H9 (cell line): Measurements from ENCODE around the gene CBR3. TPM values are rescaled to one million over a fixed set of nuclear protein-coding genes. Genes with fewer than 3 reads are reported as not detected.
A peak's percentile ranks its signal among the peaks of the same experiment; 100 is the strongest.

Source experiments
- DNase-seq: peaks from one replicate; pipeline ENCODE4 v3.0.0-alpha.2; 2017
- H2AFZ ChIP-seq: one replicate; pipeline ENCODE4 v1.6.1; 2013; ENCODE audit warnings: mild to moderate bottlenecking, low read length, control low read depth, moderate library complexity
- H2AK5ac ChIP-seq: 2 replicates; pipeline ENCODE4 v1.6.1; 2013; ENCODE audit warnings: low read length, control low read depth, mixed read lengths; ENCODE audit not compliant: insufficient read length
- H2BK120ac ChIP-seq: one replicate; pipeline ENCODE4 v1.6.1; 2013; ENCODE audit warnings: low read depth, mild to moderate bottlenecking, low read length, control low read depth, inconsistent platforms; ENCODE audit not compliant: poor library complexity, severe bottlenecking
- H2BK12ac ChIP-seq: 2 replicates; pipeline ENCODE4 v1.6.1; 2013; ENCODE audit warnings: low read length, control low read depth, mixed read lengths, low read depth; ENCODE audit not compliant: insufficient read length
- H2BK15ac ChIP-seq: 2 replicates; pipeline ENCODE4 v1.6.1; 2013; ENCODE audit warnings: low read depth, low read length, control low read depth
- H2BK20ac ChIP-seq: one replicate; pipeline ENCODE4 v1.6.1; 2013; ENCODE audit warnings: low read depth, mild to moderate bottlenecking, low read length, control low read depth, inconsistent platforms; ENCODE audit not compliant: poor library complexity, severe bottlenecking
- H2BK5ac ChIP-seq: 2 replicates; pipeline ENCODE4 v1.6.1; 2013; ENCODE audit warnings: low read length, control low read depth, mixed read lengths; ENCODE audit not compliant: insufficient read length
- H3K14ac ChIP-seq: 2 replicates; pipeline ENCODE4 v1.6.1; 2013; ENCODE audit warnings: low read length, control low read depth; ENCODE audit not compliant: insufficient read depth
- H3K18ac ChIP-seq: 2 replicates; pipeline ENCODE4 v1.6.1; 2013; ENCODE audit warnings: low read depth, mild to moderate bottlenecking, mixed read lengths, low read length, control low read depth; ENCODE audit not compliant: insufficient read length
- H3K23ac ChIP-seq: 2 replicates; pipeline ENCODE4 v1.6.1; 2013; ENCODE audit warnings: low read length, control low read depth, mixed read lengths, low read depth; ENCODE audit not compliant: insufficient read length
- H3K23me2 ChIP-seq: 2 replicates; pipeline ENCODE4 v1.6.1; 2013; ENCODE audit warnings: low read depth, mild to moderate bottlenecking, mixed read lengths, low read length, control low read depth; ENCODE audit not compliant: insufficient read length, poor library complexity, severe bottlenecking
- H3K27ac ChIP-seq: 2 replicates; pipeline ENCODE4 v1.5.1; 2013; ENCODE audit warnings: low read length, control low read depth, mixed read lengths, low read depth; ENCODE audit not compliant: insufficient read length
- H3K27me3 ChIP-seq: 2 replicates; pipeline ENCODE4 v1.6.1; 2013; ENCODE audit warnings: low read length, control low read depth, inconsistent platforms; ENCODE audit not compliant: insufficient read depth
- H3K4ac ChIP-seq: 2 replicates; pipeline ENCODE4 v1.6.1; 2013; ENCODE audit warnings: low read depth, mild to moderate bottlenecking, control low read depth, inconsistent platforms, low read length, moderate library complexity
- H3K4me1 ChIP-seq: 2 replicates; pipeline ENCODE4 v1.6.1; 2013; ENCODE audit warnings: low read length, control low read depth, inconsistent platforms; ENCODE audit not compliant: insufficient read depth
- H3K4me2 ChIP-seq: 2 replicates; pipeline ENCODE4 v1.6.1; 2013; ENCODE audit warnings: low read length, control low read depth, mixed read lengths; ENCODE audit not compliant: insufficient read length, insufficient read depth
- H3K56ac ChIP-seq: 2 replicates; pipeline ENCODE4 v1.6.1; 2013; ENCODE audit warnings: low read depth, mild to moderate bottlenecking, mixed read lengths, low read length, control low read depth; ENCODE audit not compliant: insufficient read length
- H3K79me1 ChIP-seq: 2 replicates; pipeline ENCODE4 v1.6.1; 2013; ENCODE audit warnings: low read depth, mild to moderate bottlenecking, moderate library complexity, low read length, control low read depth, inconsistent platforms; ENCODE audit not compliant: insufficient read depth, poor library complexity, severe bottlenecking
- H3K79me2 ChIP-seq: 2 replicates; pipeline ENCODE4 v1.6.1; 2013; ENCODE audit warnings: low read length, control low read depth, inconsistent platforms; ENCODE audit not compliant: insufficient read depth
- H3K9ac ChIP-seq: 2 replicates; pipeline ENCODE4 v1.6.1; 2013; ENCODE audit warnings: low read length, control low read depth, mixed read lengths; ENCODE audit not compliant: insufficient read length; ENCODE audit errors: extremely low read depth
- H3K9me3 ChIP-seq: one replicate; pipeline ENCODE4 v1.6.1; 2013; ENCODE audit warnings: low read depth, low read length, inconsistent platforms; ENCODE audit not compliant: control insufficient read depth
- H3T11ph ChIP-seq: one replicate; pipeline ENCODE4 v1.6.1; 2013; ENCODE audit warnings: mild to moderate bottlenecking, low read length, control low read depth, inconsistent platforms
- H4K20me1 ChIP-seq: one replicate; pipeline ENCODE4 v1.6.1; 2013; ENCODE audit not compliant: control insufficient read depth, insufficient read length, insufficient read depth
- H4K5ac ChIP-seq: 2 replicates; pipeline ENCODE4 v1.6.1; 2013; ENCODE audit warnings: low read depth, mild to moderate bottlenecking, mixed read lengths, low read length, control low read depth; ENCODE audit not compliant: insufficient read length
- H4K8ac ChIP-seq: replicated peaks from 2 replicates; pipeline ENCODE4 v1.6.1; 2013; ENCODE audit warnings: low read length, control low read depth, mixed read lengths, low read depth; ENCODE audit not compliant: insufficient read length
- H4K91ac ChIP-seq: 2 replicates; pipeline ENCODE4 v1.6.1; 2013; ENCODE audit warnings: low read depth, mild to moderate bottlenecking, moderate library complexity, mixed read lengths, low read length, control low read depth; ENCODE audit not compliant: insufficient read length
- H3K27ac Mint-ChIP-seq, 3 experiments: 2 replicates in 2 of 3; 3 replicates in 1 of 3; pipeline ENCODE4 v1.8.0; 2020 to 2021; ENCODE audit warnings: mixed read lengths in 3 of 3, mild to moderate bottlenecking in 1 of 3, moderate library complexity in 1 of 3
- H3K27me3 Mint-ChIP-seq: 2 replicates; pipeline ENCODE4 v1.8.0; 2021; ENCODE audit warnings: low read depth, mild to moderate bottlenecking, moderate library complexity, mixed read lengths
- H3K36me3 Mint-ChIP-seq, 3 experiments: 2 replicates in 2 of 3; 3 replicates in 1 of 3; pipeline ENCODE4 v1.8.0; 2020 to 2021; ENCODE audit warnings: low read depth in 3 of 3, mixed read lengths in 3 of 3; ENCODE audit not compliant: insufficient read depth in 1 of 3
- H3K4me1 Mint-ChIP-seq, 2 experiments: 2 replicates each; pipeline ENCODE4 v1.8.0; 2020; ENCODE audit warnings: mixed read lengths in 2 of 2
- H3K4me3 Mint-ChIP-seq, 2 experiments: 2 replicates in 1 of 2; 3 replicates in 1 of 2; pipeline ENCODE4 v1.8.0; 2020 to 2021; ENCODE audit warnings: mild to moderate bottlenecking in 2 of 2, mixed read lengths in 2 of 2, moderate library complexity in 1 of 2
- H3K9me3 Mint-ChIP-seq, 2 experiments: 2 replicates in 1 of 2; 3 replicates in 1 of 2; pipeline ENCODE4 v1.8.0; 2020; ENCODE audit warnings: mild to moderate bottlenecking in 2 of 2, mixed read lengths in 2 of 2, moderate library complexity in 1 of 2
- WGBS: extraction: QIAGEN DNeasy Blood & Tissue Kit; methylation state at CpG from one replicate; pipeline ENCODE4 v1.1.7; 2013; ENCODE audit warnings: missing lambda C conversion rate, low lambda C conversion rate, mixed read lengths; ENCODE audit not compliant: insufficient read length; ENCODE audit errors: extremely low coverage; 5-methylcytosine and 5-hydroxymethylcytosine counted together
- total RNA-seq: library from RNA; stranded (reverse); gene quantifications from 2 replicates; pipeline ENCODE4 v1.2.1, GENCODE V29; 2021
- TF ChIP-seq, protein P1 (sequence below): fragments of 200-600 bp; sonication (generic); conservative IDR thresholded peaks from 3 replicates; pipeline ENCODE4 v1.8.0; 2021; ENCODE audit warnings: antibody characterized with exemption, mild to moderate bottlenecking

Gene CBR3
- total RNA-seq, 1 experiment from 2014 or later, result 2.4 TPM

DNA sequence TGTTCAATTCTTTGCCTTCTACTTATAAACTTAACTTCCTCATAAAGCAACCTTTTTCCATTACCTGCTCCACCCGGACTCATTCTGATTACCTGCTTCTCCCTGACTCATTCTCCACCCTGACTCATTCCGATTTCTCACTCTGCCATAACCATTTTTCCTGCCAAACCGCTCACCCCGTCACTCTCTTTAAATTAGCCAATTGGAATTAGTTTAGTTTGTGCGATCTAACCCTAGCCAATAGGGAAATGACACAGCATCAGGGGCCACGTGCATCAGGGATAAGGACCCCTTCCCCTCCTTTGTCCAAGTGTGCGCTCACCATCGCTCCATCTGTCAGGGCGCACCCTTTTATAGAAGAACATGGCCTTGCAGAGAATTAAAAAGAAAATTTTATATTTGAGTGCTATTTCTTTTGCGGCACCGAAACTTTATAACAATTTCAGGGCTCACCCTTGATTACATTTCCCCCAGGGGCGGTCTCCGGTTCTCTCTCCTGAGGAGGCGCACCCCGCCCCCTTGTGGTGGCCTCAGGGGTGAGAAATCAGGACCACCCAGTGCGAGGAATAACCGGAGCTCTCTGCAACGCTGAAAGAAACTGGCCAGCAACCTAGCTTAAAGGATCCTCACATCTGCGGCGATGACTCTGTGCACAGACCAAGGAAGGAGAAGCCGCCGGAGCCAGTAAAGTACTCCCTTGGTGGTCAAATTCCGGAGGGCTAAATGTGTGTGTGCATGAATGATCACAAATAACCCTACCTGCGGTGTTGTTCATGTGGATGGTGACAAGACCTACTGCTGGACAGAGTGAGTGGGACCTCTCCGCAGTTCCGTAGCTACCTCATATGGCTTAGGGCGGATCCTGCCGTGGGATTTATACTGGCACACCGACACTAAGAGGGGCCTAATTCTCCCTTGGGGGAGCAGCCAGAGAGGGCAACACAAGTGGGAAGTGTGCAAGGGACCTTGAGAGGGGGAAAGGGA, 30.3 kb upstream of the CBR3 start:
- H4K20me1 ChIP-seq, result no peaks in the 10 kb centered on the region
- WGBS, result no CpG with 5 or more reads among the region's 29 CpGs
- peak overlapping the region; percentile 98 for H3K9ac ChIP-seq
- no peaks in the 10 kb centered on the region for H3K9me3 ChIP-seq
- H3K18ac ChIP-seq, result peak overlapping the region; percentile 83
- peak overlapping the region; percentile 83 to 89 for H3K4me3 Mint-ChIP-seq
- H3K23me2 ChIP-seq, result peaks cover 8% of the 10 kb centered on the region
- H3K4ac ChIP-seq, result no peak overlapping the region; the same call in 1 of the 2 replicates
- H2AK5ac ChIP-seq, result no peak overlapping the region
- no peaks in the 10 kb centered on the region for H3K27me3 ChIP-seq
- no peak overlapping the region for H3T11ph ChIP-seq
- DNase-seq, result peak; percentile 72
- no peak overlapping the region for H2BK15ac ChIP-seq
- no peaks in the 10 kb centered on the region for H3K79me1 ChIP-seq
- peaks cover 8 to 20% of the 10 kb centered on the region in 2 experiments for H3K9me3 Mint-ChIP-seq
- peak overlapping the region; percentile 96 for H2BK20ac ChIP-seq
- peak overlapping the region; percentile 93 for H2BK5ac ChIP-seq
- H3K27ac Mint-ChIP-seq, result peak overlapping the region; percentile 40 to 78 (median 75)
- no peak overlapping the region for H2BK120ac ChIP-seq
- H3K14ac ChIP-seq, result peak overlapping the region; percentile 93; the same call in 1 of the 2 replicates
- peak overlapping the region; percentile 92 for H4K5ac ChIP-seq
- H3K23ac ChIP-seq, result peak overlapping the region; percentile 40
- H3K27ac ChIP-seq, result peak overlapping the region; percentile 85
- H2BK12ac ChIP-seq, result peak overlapping the region; percentile 74
- no peak overlapping the region for H4K8ac ChIP-seq
- H3K4me1 ChIP-seq, result peaks cover 3% of the 10 kb centered on the region; the same call in 1 of the 2 replicates
- peaks cover 55 to 70% of the 10 kb centered on the region in 2 experiments for H3K4me1 Mint-ChIP-seq
- peaks cover 3% of the 10 kb centered on the region; the same call in 1 of the 2 replicates for H3K79me2 ChIP-seq
- peaks cover 25 to 32% (median 31%) of the 10 kb centered on the region in 3 experiments for H3K36me3 Mint-ChIP-seq
- H2AFZ ChIP-seq, result peak overlapping the region; percentile 78
- TF ChIP-seq, protein P1, sequence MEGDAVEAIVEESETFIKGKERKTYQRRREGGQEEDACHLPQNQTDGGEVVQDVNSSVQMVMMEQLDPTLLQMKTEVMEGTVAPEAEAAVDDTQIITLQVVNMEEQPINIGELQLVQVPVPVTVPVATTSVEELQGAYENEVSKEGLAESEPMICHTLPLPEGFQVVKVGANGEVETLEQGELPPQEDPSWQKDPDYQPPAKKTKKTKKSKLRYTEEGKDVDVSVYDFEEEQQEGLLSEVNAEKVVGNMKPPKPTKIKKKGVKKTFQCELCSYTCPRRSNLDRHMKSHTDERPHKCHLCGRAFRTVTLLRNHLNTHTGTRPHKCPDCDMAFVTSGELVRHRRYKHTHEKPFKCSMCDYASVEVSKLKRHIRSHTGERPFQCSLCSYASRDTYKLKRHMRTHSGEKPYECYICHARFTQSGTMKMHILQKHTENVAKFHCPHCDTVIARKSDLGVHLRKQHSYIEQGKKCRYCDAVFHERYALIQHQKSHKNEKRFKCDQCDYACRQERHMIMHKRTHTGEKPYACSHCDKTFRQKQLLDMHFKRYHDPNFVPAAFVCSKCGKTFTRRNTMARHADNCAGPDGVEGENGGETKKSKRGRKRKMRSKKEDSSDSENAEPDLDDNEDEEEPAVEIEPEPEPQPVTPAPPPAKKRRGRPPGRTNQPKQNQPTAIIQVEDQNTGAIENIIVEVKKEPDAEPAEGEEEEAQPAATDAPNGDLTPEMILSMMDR, result peak; percentile 88
- no peak overlapping the region for H4K91ac ChIP-seq
- peak overlapping the region; percentile 89 for H3K56ac ChIP-seq
- H3K27me3 Mint-ChIP-seq, result no peaks in the 10 kb centered on the region; the same call in 1 of the 2 replicates
- H3K4me2 ChIP-seq, result peak overlapping the region; percentile 97
